Glutamatergic neuron (in vitro differentiated cells): ENCODE data around the gene HS6ST1. TPM values are rescaled to one million over a fixed set of nuclear protein-coding genes. Genes with fewer than 3 reads are reported as not detected.
A peak's percentile ranks its signal among the peaks of the same experiment; 100 is the strongest.

ENCODE experiments used
- DNase-seq: peaks from one replicate; pipeline ENCODE4 v3.0.0; 2022
- H3K27ac Mint-ChIP-seq: one replicate; pipeline ENCODE4 v1.8.0; 2020; ENCODE audit warnings: mild to moderate bottlenecking, mixed read lengths, inconsistent platforms; ENCODE audit not compliant: unreplicated experiment
- H3K27me3 Mint-ChIP-seq: one replicate; pipeline ENCODE4 v1.8.0; 2020; ENCODE audit warnings: mild to moderate bottlenecking, moderate library complexity, mixed read lengths, inconsistent platforms; ENCODE audit not compliant: unreplicated experiment
- H3K36me3 Mint-ChIP-seq: one replicate; pipeline ENCODE4 v1.8.0; 2020; ENCODE audit warnings: mild to moderate bottlenecking, mixed read lengths, inconsistent platforms; ENCODE audit not compliant: unreplicated experiment
- H3K4me1 Mint-ChIP-seq: one replicate; pipeline ENCODE4 v1.8.0; 2020; ENCODE audit warnings: mild to moderate bottlenecking, low read depth, mixed read lengths, inconsistent platforms; ENCODE audit not compliant: unreplicated experiment
- H3K4me3 Mint-ChIP-seq: one replicate; pipeline ENCODE4 v1.8.0; 2020; ENCODE audit warnings: mild to moderate bottlenecking, mixed read lengths, inconsistent platforms; ENCODE audit not compliant: unreplicated experiment
- H3K9me3 Mint-ChIP-seq: one replicate; pipeline ENCODE4 v1.8.0; 2020; ENCODE audit warnings: mild to moderate bottlenecking, moderate library complexity, mixed read lengths, inconsistent platforms; ENCODE audit not compliant: unreplicated experiment
- total RNA-seq: library from RNA; stranded (reverse); fragmentation: NEBNext Ultra II Directional; extraction: Animal tissue kit (Norgen Biotek cat#: 25700); gene quantifications from one replicate; pipeline ENCODE4 v1.2.1, GENCODE V29; 2021; ENCODE audit not compliant: unreplicated experiment
- TF ChIP-seq, protein P1 (sequence below): fragments of 200-600 bp; sonication (generic); IDR thresholded peaks from one replicate; pipeline ENCODE4 v1.5.0; 2021; ENCODE audit not compliant: partially characterized antibody, unreplicated experiment

The HS6ST1 gene
- total RNA-seq, 1 donor from 2014 or later = 173 TPM

DNA sequence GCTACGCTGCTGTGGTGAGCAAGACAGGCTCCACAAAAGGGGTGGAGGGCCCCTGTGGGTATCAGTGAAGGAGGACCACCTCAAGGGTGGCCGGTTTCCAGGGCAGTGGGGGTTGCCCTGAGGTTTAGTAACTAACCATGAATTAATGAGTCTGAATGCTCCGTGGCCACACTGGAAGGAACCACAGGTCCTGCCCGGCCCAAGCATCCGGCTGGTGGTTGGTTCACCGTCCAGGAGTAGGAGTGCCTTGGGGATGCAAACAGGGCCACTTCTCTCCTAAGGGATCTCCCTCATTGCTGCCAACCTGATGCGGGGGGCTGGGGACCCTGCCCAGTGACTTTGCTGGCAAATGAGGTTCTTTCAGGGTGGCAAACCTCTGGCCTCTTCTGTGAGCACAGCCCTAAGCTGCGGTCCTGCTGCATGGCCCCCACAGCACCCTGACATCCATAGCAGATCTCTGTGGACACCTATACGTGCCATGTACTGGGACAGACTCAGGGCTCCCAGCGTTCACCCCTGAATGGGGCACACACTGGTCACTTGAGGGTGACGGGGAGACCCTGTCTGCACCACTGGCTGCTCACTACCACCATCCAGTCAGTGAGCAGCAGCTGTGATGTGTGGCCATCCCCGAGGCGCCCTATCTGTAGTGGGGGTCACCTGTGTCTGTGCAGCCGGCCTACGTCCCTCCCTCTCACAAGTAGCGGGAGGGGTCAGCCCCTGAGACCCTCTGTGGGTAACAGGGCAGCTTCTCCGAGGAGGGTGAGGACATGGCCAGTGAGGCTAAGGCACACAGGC is 41.6 kb downstream of the HS6ST1 start:
- Mint-ChIP-seq H3K4me3 (no peak overlapping the region), H3K27me3 (peaks cover 15% of the 10 kb centered on the region), H3K27ac (no peak overlapping the region), H3K9me3 (peaks cover 27% of the 10 kb centered on the region), H3K36me3 (peaks cover 20% of the 10 kb centered on the region), H3K4me1 (peaks cover 24% of the 10 kb centered on the region)
- no peak for DNase-seq
- TF ChIP-seq, protein P1, sequence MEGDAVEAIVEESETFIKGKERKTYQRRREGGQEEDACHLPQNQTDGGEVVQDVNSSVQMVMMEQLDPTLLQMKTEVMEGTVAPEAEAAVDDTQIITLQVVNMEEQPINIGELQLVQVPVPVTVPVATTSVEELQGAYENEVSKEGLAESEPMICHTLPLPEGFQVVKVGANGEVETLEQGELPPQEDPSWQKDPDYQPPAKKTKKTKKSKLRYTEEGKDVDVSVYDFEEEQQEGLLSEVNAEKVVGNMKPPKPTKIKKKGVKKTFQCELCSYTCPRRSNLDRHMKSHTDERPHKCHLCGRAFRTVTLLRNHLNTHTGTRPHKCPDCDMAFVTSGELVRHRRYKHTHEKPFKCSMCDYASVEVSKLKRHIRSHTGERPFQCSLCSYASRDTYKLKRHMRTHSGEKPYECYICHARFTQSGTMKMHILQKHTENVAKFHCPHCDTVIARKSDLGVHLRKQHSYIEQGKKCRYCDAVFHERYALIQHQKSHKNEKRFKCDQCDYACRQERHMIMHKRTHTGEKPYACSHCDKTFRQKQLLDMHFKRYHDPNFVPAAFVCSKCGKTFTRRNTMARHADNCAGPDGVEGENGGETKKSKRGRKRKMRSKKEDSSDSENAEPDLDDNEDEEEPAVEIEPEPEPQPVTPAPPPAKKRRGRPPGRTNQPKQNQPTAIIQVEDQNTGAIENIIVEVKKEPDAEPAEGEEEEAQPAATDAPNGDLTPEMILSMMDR = no peak

DNA sequence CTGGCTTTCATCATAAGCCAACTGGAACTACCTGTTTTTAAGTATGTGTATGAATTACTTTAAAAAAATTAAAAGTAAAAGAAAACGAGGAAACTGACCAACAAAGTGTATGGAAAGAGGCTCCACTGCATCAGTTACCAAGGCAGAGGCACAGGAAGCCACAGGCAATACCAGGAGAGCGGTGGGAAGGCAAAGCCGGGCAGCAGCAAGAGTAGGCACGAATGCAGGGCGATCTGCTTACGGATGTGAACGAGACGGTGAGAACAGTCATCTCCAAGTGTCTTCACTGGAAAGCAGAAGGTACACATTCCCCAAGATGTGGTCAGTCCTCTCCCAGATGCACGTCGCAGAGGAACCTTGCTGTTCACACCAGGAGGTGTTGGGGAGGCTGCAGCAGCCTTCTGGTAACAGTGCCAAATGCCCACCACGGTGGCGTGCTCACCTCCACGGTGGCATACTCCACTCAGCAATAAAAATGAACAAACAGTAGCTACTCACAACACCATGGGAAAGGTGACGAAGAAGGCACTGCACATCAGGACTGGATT is 43.1 kb downstream of the HS6ST1 start:
- no peak for DNase-seq
- peaks cover 20% of the 10 kb centered on the region for H3K36me3 Mint-ChIP-seq
- no peak overlapping the region for H3K4me3 Mint-ChIP-seq
- H3K4me1 Mint-ChIP-seq = peaks cover 20% of the 10 kb centered on the region
- TF ChIP-seq, protein P1 = no peak
- H3K27me3 Mint-ChIP-seq = peaks cover 9% of the 10 kb centered on the region
- peaks cover 18% of the 10 kb centered on the region for H3K9me3 Mint-ChIP-seq
- H3K27ac Mint-ChIP-seq = peak overlapping the region; percentile 33

DNA sequence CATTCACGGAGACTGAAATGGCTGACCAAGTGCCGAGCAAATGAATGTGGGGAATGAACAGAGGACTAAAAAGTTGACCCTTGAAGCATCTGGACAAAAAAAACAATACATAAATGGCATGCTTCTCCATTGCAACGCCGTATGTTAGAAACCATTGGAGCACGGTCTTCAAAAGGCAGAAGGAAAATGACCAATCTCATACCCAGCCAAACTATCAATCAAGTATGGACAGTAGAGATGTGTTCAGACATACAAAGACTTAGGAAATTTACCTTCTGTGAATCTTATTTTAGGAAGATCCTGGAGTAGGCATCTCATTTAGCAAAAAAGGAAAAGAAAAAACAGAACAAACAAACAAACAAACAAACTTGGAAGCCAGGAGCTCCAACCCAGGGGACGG is 44.5 kb downstream of the HS6ST1 start:
- Mint-ChIP-seq H3K4me1 (peaks cover 18% of the 10 kb centered on the region), H3K4me3 (no peak overlapping the region), H3K9me3 (peaks cover 17% of the 10 kb centered on the region), H3K27ac (peak overlapping the region; percentile 71), H3K27me3 (peaks cover 5% of the 10 kb centered on the region), H3K36me3 (peaks cover 20% of the 10 kb centered on the region)
- DNase-seq = no peak
- TF ChIP-seq, protein P1 = no peak

DNA sequence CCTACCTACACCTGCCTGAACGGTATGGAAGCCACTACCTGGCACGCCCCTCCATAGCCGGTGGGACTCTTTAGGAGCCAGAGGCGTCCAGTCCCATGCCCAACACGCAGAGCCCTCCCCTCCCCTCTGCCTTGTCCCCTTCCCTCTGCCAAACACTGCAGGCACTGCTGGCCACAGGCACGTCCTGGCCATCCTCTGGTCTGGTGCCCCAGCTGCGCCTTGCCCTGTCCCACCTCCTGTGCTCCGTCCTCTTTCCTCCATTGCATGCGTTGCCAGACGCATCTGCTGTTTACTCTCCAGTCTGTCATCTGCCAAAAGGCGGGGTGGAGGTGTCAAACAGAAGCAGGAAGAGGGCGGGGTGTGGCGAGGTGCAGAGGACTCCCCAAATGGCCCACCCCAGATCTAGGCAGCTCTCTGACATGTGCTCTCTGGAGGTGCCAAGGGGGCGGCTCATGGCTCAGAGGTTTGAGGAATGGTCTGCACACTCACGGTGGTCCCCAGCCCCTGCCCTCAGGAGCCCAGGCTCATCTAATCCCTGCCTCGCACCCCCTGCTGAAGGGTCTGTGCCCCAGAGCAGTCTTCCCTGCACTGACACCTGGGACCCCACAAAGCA is 45.1 kb downstream of the HS6ST1 start:
- peaks cover 17% of the 10 kb centered on the region for H3K9me3 Mint-ChIP-seq
- H3K4me1 Mint-ChIP-seq = peaks cover 17% of the 10 kb centered on the region
- H3K4me3 Mint-ChIP-seq = no peak overlapping the region
- peaks cover 20% of the 10 kb centered on the region for H3K36me3 Mint-ChIP-seq
- peak overlapping the region; percentile 71 for H3K27ac Mint-ChIP-seq
- no peak for DNase-seq
- TF ChIP-seq, protein P1 = no peak
- peaks cover 6% of the 10 kb centered on the region for H3K27me3 Mint-ChIP-seq
